Ecto neural progenitor cell (in vitro differentiated cells): Measurements from ENCODE around the gene TPM1.

Experiments
- DNase-seq: peaks from one replicate; pipeline ENCODE4 v3.0.0-alpha.2; 2018; ENCODE audit warnings: low spot score

TPM1 gene

GRCh38 chr15:63075015-63075983, 32.8 kb downstream of the TPM1 start:
- no peak for DNase-seq

GRCh38 chr15:63075984-63076713, 33.6 kb downstream of the TPM1 start:
- no peak for DNase-seq

GRCh38 chr15:63076714-63077046, 34.1 kb downstream of the TPM1 start:
- DNase-seq = no peak

GRCh38 chr15:63077952-63078351, 35.4 kb downstream of the TPM1 start:
- no peak for DNase-seq

- no peak for DNase-seq
Measured at GRCh38 chr15:63079947-63080626, 37.5 kb downstream of the TPM1 start.

DNA sequence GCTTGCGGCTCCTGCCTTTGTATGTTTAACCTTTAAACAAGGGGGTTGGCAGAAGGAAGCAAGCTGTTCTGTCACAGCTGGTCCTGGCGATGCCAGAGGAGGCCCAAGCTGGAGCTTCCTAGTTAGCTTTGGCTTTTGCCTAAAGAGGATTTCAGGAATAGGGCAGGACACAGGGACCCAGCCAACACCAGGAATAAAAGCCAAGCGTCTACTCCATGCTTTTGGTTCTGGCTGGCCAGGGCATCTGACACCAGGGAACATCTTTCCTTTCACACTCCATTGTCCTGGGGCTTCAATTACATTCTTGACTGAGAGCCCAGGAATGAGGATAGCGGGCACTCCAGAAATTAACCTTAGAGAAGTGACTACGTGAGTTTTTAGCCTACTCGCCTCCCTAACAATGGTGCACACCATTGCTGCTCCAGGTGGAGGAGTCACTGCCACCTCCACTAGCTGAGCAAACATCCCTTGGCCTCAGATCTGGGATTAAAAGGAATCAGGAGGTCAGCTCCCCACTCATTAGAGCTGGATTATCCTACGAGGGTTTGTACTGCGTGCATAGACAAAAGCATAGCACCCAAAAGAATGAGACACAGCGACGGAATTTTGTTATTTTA, 38.2 kb downstream of the TPM1 start:
- no peak for DNase-seq

DNA sequence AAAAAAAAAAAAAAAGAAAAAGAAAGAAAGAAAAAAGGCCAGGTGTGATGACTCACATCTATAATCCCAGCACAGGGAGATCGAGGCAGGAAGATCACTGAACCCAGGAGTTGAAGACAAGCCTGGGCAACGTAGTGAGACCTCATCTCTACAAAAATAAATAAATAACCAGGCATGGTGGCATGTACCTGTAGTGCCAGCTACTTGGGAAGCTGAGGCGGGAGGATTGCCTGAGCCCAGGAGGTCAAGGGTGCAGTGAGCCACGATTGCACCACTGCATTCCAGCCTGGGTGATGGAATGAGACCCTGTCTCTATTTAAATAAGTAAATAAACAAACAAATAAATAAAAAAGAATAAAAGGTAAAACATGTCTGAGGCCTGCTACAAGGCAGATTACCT, 39.8 kb downstream of the TPM1 start:
- DNase-seq = no peak

- DNase-seq = no peak
Measured at GRCh38 chr15:63083044-63083443, 40.5 kb downstream of the TPM1 start.

DNA sequence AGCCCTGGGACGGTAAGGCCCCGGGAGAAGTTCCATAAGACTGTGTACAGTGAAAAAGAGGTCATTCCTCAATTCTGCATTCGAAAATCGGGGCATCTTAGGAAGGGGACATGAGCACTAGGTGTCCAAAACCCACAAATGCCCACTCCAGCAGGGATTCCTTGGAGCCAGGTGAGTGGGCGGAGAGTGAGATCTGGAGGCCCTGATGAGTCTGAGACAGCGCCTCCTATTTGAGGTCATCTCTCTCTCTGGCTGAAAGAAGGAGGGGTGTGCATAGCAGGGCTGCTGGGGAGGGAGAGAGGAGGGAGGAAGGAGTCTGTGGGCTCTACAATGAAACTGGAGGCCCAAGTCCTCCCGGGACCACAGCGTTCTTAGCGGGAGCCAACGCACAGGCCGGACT, 41.0 kb downstream of the TPM1 start:
- no peak for DNase-seq

GRCh38 chr15:63084806-63085205, 42.3 kb downstream of the TPM1 start:
- no peak for DNase-seq

DNA sequence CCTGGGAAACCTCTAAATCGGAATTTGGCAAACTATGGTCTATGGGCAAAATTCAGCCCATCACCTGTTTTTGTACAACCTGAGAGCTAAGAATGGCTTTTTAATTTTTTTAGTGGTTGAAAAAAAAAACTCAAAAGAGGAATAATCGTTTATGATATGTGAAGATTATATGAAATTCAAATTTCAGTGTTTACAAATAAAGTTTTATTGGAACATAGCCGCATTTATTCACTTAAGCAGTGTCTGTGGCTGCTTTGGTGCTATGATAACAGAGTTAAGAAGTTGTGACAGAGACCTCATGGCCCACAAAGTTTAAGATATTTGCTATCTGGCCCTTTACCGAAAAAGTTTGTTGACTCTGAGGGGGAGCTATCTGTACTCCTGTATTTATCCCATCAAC, 42.7 kb downstream of the TPM1 start:
- DNase-seq = no peak

DNA sequence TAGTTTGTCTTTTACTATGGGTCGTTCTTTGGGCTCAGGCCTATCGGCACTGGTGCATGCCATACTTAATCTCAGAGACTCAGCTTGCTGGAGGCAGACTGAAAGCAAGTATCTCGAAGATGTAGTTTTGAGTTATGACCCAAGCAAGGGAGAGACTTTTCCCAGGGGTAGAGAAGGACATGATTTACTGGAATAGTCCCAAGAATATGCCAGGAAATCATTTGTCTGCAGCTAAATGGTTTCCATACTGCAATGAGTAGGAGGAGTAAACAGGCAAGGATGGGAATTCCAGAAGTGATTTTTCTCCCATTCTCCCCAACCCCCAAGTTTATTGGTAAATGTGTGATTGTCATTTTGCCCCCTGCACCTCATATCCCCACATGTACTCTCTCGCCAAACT, 43.7 kb downstream of the TPM1 start:
- DNase-seq = no peak

DNA sequence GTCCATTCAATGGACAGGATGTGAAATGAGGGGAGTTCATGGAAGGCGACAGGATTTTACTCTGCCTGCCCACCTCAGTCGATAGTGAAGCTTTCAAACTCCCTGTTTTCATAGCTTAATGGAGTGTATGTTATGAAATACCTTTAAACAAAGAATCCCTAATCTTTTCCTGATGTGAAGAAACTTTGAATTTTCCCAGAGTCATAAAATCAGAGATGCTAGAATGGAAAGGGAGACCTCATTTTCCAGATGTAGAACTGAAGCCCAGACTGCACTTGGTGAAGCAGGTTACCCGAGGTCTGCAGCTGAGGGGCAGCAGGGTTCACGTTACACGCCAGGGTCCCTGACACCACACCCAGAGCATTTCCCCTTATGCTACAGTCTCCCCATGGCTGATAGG, 44.4 kb downstream of the TPM1 start:
- no peak for DNase-seq

DNA sequence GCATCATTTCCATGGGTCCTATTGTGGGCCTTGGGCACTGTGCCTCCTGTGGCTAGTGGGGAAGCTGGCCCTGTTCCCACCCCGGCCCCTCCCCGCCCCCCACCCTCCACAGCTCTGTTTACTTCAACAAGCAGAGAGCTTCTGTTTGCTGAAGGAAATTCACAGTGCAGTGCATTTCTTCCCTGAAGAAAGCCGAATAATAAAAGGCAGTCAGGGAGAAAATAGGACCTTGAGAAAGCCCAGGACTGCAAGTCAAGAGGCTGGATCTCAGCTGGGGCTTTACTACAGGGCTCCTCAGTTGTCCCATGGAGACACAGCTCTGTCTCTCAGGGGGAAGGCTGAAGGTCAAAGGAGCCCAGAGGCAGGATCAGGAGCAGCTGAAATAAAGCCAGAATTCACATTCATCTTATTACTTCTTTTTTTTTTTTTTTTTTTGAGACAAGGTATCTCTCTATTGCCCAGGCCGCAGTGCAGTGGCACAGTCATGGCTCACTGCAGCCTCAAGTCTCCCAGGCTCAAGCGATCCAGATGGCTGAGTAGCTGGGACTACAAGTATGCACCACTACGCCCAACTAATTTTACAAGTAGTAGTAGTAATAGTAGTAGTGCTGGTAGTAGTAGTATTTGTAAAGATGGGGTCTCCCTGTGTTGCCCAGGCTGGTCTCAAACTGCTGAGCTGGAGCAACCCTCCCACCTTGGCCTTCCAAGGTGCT, 46.1 kb downstream of the TPM1 start:
- DNase-seq = no peak

- DNase-seq = no peak
Measured at GRCh38 chr15:63089260-63090043, 46.9 kb downstream of the TPM1 start.

DNA sequence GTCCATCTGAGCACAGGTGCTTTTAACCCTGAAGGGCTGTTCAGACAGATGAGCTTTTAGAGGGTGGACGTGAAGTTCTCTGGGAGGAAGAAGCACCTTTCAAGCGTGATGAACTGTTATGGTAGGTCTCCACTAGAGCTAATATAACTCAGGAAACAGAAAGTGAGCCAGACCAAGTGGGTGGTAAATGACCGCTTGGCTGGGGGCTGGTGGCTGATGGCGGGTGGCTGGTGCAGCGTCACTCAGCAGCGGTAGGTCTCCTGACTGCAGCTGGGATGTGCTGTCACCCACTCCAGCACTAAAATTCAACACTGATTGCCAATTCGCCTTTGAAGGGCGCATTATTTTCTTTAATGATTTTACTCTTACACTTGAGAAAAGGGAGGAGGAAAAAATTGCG, 47.9 kb downstream of the TPM1 start:
- DNase-seq = no peak

GRCh38 chr15:63090887-63091286, 48.3 kb downstream of the TPM1 start:
- no peak for DNase-seq

GRCh38 chr15:63091679-63092446, 49.3 kb downstream of the TPM1 start:
- DNase-seq = no peak

DNA sequence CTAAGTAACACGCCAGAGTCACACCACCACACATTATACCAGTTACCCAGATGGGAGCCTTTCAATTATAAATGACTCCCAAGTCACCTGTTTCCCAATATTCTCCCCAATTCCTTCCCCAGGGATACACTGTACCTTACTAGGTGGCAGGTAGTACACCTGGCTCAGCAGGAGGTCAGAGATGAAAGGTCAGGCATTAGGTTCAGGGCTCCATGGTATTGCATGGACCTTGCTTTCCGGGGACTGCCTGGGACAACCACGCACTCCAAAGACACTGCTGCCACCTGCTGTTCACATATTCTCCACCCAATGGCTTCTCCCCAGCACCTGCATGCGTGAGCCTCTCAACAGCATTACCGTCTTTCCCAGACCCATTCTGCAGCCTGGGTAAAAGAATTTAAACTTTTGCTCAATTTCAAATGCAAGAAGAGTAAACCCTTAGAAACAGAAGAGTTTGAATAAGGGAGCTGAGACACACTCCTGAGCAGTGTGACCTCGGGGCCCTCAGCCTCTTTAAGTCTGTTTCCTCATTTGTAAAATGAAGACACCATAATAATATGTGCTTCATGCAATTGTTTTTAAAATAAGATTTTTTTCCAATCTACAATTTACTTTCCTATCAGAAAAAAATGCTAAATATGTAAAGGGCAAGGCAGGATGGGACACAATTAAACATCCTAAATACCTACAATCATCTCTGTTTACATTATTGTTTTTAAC, 51.1 kb downstream of the TPM1 start:
- DNase-seq = peak; percentile 81
